Stimulated activated CD8-positive, alpha-beta memory T cell treated with anti-CD3 and anti-CD28 coated beads, Interleukin-4, amount 100 ng/mL, for 48 hours (primary cell): Measurements from ENCODE around the gene FOXD4.
"Not testable (repeated sequence)": the region's sequence is repeated elsewhere in the genome, so short reads cannot be mapped to it uniquely, and the experiment has no call there.

Source experiments
- DNase-seq: peaks from one replicate; pipeline ENCODE4 v3.0.0-alpha.2; 2020

Gene FOXD4

DNA sequence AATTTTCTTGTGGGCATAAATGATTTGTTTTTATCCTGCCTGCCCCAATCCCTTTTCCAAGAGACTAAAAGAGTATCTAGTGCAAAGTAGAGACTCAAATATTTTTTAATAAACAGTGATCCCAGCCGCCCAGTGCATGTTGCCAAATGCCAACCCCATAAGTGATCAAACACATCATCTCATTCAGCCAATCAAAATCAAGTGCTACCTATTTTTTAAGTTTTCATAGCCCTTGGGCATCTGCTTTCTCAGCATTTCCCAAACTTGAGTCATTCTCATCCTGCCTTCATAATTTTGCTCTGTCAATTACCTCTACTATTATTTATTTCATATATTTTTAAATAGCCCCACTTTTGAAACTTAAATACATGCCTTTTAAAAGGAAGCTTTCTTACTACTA lies 27.4 kb downstream of the FOXD4 start:
- not testable (repeated sequence) for DNase-seq

- DNase-seq = not testable (repeated sequence)
These were observed 29.7 kb downstream of the FOXD4 start for GRCh38 chr9:88396-89037.

DNA sequence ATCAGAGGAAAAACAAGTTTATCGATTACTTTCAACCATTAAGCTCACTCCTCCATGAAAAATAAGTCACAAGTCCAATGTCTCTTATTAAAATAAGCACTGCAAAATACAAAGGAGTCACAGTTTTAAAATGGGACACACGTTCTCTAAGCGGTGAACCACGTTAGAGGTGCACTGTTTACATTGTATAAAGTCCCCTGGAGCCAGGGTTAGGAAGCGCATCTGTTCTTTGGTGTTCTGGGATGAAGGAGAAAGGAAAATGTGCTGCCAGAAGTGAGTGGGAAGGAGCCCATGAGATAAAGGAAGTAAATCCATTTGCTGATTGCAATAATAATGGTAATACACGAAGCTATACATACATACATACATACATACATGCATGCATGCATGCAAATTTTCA lies 30.4 kb downstream of the FOXD4 start:
- DNase-seq = not testable (repeated sequence)

DNA sequence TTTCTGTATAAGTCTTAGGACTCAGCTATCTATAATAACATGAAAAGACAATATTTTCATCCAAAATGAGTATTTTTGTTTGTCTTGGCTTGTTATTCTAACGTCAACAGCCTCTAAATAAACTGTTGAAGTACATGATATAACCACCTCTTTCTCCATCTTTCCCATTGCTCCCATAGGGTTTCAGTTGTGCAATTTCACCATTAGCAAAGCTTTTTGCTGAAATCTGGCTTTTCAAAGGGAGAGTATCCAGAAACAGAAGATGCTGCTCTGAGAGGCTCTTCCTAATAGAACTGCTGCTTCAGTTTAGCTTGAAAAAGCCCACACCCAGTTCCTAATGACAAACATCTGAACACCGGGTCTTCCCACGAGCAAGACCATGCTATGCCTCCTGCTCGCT lies 31.1 kb downstream of the FOXD4 start:
- DNase-seq = not testable (repeated sequence)

DNA sequence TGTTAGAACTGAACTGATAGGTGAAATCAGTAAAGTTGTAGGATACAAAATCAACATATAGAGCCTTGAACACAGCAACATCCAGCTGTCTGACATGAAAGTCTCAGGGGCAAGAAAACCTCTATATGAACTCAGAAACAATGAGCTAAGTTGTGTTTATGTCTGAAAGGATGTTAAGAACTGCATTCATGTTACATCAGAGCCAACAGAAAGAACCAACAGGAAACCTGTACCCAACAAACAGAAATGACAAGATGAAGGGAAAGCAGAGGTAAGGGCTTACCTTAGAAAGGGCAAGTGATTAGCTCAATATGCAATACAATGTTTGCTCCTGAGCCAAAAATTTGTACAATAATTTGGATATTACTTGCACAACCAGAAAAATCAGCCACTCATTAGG lies 31.5 kb downstream of the FOXD4 start:
- DNase-seq = not testable (repeated sequence)

DNA sequence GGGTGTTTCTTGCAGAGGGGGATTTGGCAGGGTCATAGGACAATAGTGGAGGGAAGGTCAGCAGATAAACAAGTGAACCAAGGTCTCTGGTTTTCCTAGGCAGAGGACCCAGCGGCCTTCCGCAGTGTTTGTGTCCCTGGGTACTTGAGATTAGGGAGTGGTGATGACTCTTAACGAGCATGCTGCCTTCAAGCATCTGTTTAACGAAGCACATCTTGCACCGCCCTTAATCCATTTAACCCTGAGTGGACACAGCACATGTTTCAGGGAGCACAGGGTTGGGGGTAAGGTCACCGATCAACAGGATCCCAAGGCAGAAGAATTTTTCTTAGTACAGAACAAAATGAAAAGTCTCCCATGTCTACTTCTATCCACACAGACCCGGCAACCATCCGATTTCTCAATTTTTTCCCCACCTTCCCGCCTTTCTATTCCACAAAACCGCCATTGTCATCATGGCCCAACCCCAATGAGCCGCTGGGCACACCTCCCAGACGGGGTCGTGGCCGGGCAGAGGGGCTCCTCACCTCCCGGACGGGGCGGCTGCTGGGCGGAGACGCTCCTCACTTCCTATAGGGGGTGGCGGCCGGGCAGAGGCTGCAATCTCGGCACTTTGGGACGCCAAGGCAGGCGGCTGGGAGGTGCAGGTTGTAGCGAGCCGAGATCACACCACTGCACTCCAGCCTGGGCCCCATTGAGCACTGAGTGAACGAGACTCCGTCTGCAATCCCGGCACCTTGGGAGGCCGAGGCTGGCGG lies 35.1 kb downstream of the FOXD4 start:
- DNase-seq = not testable (repeated sequence)

DNA sequence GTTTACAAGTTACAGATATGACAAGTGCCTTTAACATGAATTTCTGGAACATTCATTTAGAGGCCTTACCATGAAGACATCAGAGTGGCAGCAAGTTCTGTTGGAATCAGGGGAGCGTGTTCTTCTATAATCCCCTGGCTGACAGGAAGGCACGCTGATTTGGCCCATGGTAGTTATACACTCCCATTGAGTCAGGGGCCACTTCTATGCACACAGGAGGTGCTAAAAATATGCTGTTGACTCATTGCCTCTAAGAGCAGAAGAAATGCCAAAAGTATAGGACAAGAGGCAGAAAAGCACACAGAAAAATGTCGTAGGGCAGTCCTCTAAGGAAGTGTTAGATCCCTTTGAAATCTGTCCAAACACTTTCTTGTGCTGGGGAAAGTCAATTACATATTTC lies 39.9 kb downstream of the FOXD4 start:
- DNase-seq = not testable (repeated sequence)

- DNase-seq = not testable (repeated sequence)
These were observed 41.8 kb downstream of the FOXD4 start for GRCh38 chr9:76389-76788.

DNA sequence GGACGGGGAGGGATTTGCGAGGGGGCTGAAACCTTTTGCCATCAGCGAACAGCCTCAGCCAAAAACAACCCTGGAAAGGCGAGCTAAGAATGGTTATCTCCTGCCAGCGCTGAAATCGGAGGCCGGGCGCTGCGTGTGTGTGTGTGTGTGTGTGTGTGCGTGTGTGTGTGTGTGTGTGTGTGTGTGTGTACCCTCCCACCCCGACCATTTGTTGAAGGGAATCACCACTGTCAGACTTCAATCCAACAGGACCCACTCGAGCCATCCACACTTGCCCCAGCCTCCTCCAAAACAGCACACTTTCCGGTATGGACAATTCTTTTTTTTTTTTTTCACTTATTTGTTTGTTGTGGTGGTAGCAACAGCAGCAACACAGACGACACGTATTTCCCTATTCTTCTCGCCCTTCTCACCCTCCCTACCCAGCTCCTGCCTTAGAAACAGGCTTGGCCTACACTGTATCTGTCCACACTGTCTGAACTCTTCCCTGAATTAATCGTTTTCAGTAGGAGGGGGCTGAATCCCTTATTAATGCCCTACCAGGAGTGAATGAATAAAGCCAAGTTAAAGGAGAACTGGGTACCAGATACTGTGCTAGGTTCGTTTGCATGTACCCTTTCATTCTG lies 44.2 kb downstream of the FOXD4 start:
- not testable (repeated sequence) for DNase-seq

DNA sequence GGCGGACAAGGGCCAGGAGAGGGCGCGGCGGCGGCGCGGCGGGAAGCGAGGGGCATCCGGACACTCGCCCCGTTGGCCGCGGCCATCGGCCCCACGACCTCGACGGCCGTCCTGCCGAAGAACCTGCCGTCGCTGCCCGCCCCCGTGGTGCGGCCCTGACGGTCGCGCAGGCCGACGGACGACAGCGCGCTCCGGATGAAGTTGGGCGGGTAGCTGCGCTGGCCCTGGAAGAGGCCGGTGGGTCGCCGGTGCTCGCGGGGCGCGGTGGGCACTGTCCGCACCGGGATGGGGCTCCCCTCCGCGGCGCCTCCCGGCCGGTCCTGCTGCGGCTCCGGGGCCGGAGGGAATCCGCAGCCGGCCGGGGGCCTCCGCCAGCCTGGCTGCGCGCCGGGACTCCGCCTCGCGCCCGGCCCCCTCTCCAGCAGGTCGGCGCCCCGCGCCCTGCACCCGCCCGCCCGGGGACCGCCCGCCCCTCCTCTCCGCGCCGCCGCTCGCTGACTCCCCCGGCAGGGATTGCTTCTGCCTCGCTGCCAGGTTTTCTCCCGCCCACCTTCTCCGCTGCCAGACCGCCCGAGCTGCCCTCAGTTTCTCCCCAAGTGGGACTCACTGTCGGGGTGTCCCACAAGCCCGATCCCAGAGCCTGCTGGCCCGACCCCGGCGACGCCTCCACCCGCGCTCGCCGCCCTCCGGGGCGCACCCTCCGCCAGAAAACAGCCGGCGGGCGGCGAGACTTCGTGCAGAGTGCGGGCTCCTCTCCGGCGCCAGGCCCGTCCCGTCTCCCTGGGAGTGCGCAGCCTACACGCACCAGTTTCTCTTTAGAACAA lies 44.9 kb downstream of the FOXD4 start:
- peak; percentile 29 for DNase-seq
